ENCODE data around the gene ABAT. TPM values are rescaled to one million over a fixed set of nuclear protein-coding genes. Genes with fewer than 3 reads are reported as not detected.

Gene ABAT
- total RNA-seq, 2 donors from 2014 or later: 9.8 to 14.9 TPM

GRCh38 chr16:8735574-8735973, 61.2 kb downstream of the ABAT start:
- H3K4me1 ChIP-seq: peaks cover 0 to under 1% of the 10 kb centered on the region in 2 donors
- no peaks in the 10 kb centered on the region for H3K9me3 ChIP-seq
- TF ChIP-seq, protein P1, sequence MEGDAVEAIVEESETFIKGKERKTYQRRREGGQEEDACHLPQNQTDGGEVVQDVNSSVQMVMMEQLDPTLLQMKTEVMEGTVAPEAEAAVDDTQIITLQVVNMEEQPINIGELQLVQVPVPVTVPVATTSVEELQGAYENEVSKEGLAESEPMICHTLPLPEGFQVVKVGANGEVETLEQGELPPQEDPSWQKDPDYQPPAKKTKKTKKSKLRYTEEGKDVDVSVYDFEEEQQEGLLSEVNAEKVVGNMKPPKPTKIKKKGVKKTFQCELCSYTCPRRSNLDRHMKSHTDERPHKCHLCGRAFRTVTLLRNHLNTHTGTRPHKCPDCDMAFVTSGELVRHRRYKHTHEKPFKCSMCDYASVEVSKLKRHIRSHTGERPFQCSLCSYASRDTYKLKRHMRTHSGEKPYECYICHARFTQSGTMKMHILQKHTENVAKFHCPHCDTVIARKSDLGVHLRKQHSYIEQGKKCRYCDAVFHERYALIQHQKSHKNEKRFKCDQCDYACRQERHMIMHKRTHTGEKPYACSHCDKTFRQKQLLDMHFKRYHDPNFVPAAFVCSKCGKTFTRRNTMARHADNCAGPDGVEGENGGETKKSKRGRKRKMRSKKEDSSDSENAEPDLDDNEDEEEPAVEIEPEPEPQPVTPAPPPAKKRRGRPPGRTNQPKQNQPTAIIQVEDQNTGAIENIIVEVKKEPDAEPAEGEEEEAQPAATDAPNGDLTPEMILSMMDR (IDR thresholded peaks at IDR 0.05): no peak
- H3K4me3 ChIP-seq: no peak overlapping the region
- no peak for DNase-seq (ENCODE audit: low spot score)
- H3K36me3 ChIP-seq: no peaks in the 10 kb centered on the region
- H3K27ac ChIP-seq: no peak overlapping the region
- H3K27me3 ChIP-seq: no peaks in the 10 kb centered on the region

- H3K4me3 ChIP-seq: no peak overlapping the region
- H3K9me3 ChIP-seq: no peaks in the 10 kb centered on the region
- no peak for DNase-seq (ENCODE audit: low spot score)
- TF ChIP-seq, protein P1 (IDR thresholded peaks at IDR 0.05): no peak
- H3K4me1 ChIP-seq: peaks cover 0 to 2% of the 10 kb centered on the region in 2 donors
- H3K27me3 ChIP-seq: no peaks in the 10 kb centered on the region
- no peak overlapping the region for H3K27ac ChIP-seq
- no peaks in the 10 kb centered on the region for H3K36me3 ChIP-seq
Measured at GRCh38 chr16:8736123-8736668, 61.8 kb downstream of the ABAT start.

GRCh38 chr16:8739151-8739550, 64.7 kb downstream of the ABAT start:
- H3K9me3 ChIP-seq: no peaks in the 10 kb centered on the region
- no peak overlapping the region for H3K27ac ChIP-seq
- no peak for DNase-seq (ENCODE audit: low spot score)
- H3K27me3 ChIP-seq: no peaks in the 10 kb centered on the region
- peaks cover 0 to 16% of the 10 kb centered on the region in 2 donors for H3K4me1 ChIP-seq
- no peaks in the 10 kb centered on the region for H3K36me3 ChIP-seq
- no peak overlapping the region for H3K4me3 ChIP-seq
- TF ChIP-seq, protein P1 (IDR thresholded peaks at IDR 0.05): no peak

DNA sequence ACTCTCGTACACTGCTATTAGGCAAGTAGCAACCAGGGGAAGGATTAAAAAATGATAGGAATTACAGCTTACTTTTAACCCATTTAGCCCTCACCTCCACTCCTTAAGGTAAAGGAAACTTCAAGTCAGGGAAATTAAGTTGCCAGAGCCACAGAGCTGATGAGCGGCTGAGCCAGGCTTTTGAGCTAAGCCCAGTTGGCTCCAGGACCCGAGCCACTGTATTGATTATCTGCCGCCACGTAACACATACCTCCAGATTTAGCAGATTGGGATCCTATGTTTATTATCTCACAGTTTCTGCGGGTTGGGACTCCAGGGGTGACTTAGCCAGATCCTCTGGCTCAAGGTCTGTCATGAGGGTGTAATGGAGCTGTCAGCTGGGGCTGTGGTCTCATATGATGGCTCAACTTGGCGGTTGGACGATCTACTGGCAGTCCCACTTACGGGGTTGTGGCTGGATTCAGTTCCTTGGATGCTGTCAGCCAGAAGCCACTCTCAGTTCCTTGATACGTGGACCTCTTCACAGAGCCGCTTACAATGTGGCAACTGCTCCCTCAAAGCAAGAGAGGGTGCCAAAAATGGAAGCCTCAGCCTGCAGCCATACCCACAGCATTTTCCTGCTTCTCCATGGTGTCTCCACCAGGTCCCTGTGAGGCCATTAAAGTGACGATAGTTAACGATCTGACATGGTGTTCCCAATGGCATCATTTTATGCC, 65.7 kb downstream of the ABAT start:
- Histone ChIP-seq H3K27me3 (no peaks in the 10 kb centered on the region), H3K36me3 (no peaks in the 10 kb centered on the region), H3K27ac (peak overlapping the region in 1 of 2 donors; percentile 66), H3K4me3 (no peak overlapping the region), H3K9me3 (no peaks in the 10 kb centered on the region), H3K4me1 (peaks cover 0 to 16% of the 10 kb centered on the region in 2 donors)
- TF ChIP-seq, protein P1 (IDR thresholded peaks at IDR 0.05): no peak
- no peak for DNase-seq (ENCODE audit: low spot score)

- Histone ChIP-seq H3K27me3 (no peaks in the 10 kb centered on the region), H3K4me1 (peaks cover 0 to 16% of the 10 kb centered on the region in 2 donors), H3K4me3 (no peak overlapping the region), H3K36me3 (no peaks in the 10 kb centered on the region), H3K27ac (peak overlapping the region in 1 of 2 donors; percentile 66), H3K9me3 (no peaks in the 10 kb centered on the region)
- no peak for DNase-seq (ENCODE audit: low spot score)
- TF ChIP-seq, protein P1 (IDR thresholded peaks at IDR 0.05): no peak
Measured at GRCh38 chr16:8740775-8741355, 66.4 kb downstream of the ABAT start.

Data from right atrium auricular region (tissue), 2 donors.